GM12878 (cell line): ENCODE measurements around the gene TP73.

ENCODE experiments used
- MXI1 ChIP-seq: fragments of 150-350 bp; IDR thresholded peaks from 2 replicates; pipeline ENCODE4 v1.6.1; 2011; ENCODE audit warnings: low read depth, mild to moderate bottlenecking, inconsistent platforms, low read length, improper control_type of control experiment
- POLR2AphosphoS5 ChIP-seq: IDR thresholded peaks from 2 replicates; pipeline ENCODE4 v1.6.1; 2011; ENCODE audit warnings: mild to moderate bottlenecking, low read length, inconsistent platforms
- TF ChIP-seq, protein P1 (sequence below): fragments of 150-350 bp; IDR thresholded peaks from 2 replicates; pipeline ENCODE4 v1.6.1; 2016; ENCODE audit warnings: low read depth, low read length
- TF ChIP-seq, protein P2 (sequence below), 3 experiments: IDR thresholded peaks in 2 of 3; conservative IDR thresholded peaks in 1 of 3; 2 replicates each; pipeline ENCODE4 v1.5.1; 2011; ENCODE audit warnings: low read depth in 3 of 3, low read length in 3 of 3, mild to moderate bottlenecking in 3 of 3, control low read depth in 2 of 3, moderate library complexity in 2 of 3, inconsistent platforms in 1 of 3, mixed read lengths in 1 of 3; ENCODE audit not compliant: control insufficient read depth in 2 of 3, insufficient read depth in 1 of 3; ENCODE audit errors: extremely low read depth in 1 of 3
- TF ChIP-seq, protein P3 (sequence below): IDR thresholded peaks from 2 replicates; pipeline ENCODE4 v1.6.1; 2012; ENCODE audit warnings: low read depth, low read length, improper control_type of control experiment

DNA sequence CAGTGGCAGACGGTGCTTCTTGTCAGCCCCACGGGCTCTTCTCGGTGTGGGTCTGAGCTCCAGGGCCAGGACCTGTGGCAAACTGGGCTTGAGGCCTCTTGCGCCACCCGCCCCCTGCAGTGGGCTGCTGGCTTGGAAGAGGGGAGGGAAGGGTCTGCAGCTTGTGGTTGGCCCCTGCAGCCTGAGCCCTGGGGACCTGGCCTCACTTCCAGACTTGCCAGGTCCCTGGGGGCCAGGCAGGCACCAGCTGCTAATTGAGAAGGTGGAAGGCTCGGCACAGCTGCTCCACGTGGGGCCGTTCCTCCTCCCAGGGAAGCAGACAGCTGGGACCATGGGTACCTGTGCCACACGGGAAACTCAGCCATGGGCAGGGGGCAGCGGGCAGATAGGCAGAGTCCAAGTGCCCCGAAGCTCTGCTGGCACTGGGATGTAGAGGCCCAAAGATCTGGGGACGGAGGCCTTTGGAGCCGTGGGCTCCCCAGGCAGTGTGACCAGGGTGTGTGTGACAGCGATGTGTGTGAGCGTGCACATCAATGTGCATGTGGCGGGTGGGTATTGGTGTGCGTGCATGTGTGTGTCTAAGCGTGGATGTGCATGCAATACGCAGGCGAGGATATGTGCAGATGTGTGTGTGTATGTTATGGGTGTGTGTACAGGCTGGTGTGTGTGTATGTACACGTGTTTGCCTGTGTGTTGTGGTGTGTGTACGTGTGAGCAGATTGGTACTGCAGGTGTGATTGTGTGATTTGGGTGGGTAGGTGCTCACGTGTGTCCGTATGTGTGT lies 39.3 kb downstream of the TP73 start:
- TF ChIP-seq, protein P1, sequence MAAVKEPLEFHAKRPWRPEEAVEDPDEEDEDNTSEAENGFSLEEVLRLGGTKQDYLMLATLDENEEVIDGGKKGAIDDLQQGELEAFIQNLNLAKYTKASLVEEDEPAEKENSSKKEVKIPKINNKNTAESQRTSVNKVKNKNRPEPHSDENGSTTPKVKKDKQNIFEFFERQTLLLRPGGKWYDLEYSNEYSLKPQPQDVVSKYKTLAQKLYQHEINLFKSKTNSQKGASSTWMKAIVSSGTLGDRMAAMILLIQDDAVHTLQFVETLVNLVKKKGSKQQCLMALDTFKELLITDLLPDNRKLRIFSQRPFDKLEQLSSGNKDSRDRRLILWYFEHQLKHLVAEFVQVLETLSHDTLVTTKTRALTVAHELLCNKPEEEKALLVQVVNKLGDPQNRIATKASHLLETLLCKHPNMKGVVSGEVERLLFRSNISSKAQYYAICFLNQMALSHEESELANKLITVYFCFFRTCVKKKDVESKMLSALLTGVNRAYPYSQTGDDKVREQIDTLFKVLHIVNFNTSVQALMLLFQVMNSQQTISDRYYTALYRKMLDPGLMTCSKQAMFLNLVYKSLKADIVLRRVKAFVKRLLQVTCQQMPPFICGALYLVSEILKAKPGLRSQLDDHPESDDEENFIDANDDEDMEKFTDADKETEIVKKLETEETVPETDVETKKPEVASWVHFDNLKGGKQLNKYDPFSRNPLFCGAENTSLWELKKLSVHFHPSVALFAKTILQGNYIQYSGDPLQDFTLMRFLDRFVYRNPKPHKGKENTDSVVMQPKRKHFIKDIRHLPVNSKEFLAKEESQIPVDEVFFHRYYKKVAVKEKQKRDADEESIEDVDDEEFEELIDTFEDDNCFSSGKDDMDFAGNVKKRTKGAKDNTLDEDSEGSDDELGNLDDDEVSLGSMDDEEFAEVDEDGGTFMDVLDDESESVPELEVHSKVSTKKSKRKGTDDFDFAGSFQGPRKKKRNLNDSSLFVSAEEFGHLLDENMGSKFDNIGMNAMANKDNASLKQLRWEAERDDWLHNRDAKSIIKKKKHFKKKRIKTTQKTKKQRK, result no peak
- TF ChIP-seq, protein P2, sequence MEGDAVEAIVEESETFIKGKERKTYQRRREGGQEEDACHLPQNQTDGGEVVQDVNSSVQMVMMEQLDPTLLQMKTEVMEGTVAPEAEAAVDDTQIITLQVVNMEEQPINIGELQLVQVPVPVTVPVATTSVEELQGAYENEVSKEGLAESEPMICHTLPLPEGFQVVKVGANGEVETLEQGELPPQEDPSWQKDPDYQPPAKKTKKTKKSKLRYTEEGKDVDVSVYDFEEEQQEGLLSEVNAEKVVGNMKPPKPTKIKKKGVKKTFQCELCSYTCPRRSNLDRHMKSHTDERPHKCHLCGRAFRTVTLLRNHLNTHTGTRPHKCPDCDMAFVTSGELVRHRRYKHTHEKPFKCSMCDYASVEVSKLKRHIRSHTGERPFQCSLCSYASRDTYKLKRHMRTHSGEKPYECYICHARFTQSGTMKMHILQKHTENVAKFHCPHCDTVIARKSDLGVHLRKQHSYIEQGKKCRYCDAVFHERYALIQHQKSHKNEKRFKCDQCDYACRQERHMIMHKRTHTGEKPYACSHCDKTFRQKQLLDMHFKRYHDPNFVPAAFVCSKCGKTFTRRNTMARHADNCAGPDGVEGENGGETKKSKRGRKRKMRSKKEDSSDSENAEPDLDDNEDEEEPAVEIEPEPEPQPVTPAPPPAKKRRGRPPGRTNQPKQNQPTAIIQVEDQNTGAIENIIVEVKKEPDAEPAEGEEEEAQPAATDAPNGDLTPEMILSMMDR (IDR thresholded peaks at IDR 0.05 in 2 of 3, conservative IDR thresholded peaks at IDR 0.05 in 1 of 3; ENCODE audit: control insufficient read depth in 2 of 3, extremely low read depth in 1 of 3, insufficient read depth in 1 of 3, low read depth in 3 of 3, low read length in 3 of 3), result no peak
- TF ChIP-seq MXI1 (no peak), POLR2AphosphoS5 (no peak)
- TF ChIP-seq, protein P3, sequence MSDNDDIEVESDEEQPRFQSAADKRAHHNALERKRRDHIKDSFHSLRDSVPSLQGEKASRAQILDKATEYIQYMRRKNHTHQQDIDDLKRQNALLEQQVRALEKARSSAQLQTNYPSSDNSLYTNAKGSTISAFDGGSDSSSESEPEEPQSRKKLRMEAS, result no peak
